Activated CD4-positive, alpha-beta T cell treated with anti-CD3 and anti-CD28 coated beads, Interleukin-2, amount 50 U/mL, for 1 hour (primary cell): ENCODE measurements around the gene FLYWCH1.

ENCODE experiments used
- DNase-seq: peaks from one replicate; pipeline ENCODE4 v3.0.0-alpha.2; 2020

The FLYWCH1 gene

GRCh38 chr16:2970563-2970962 is 58.8 kb downstream of the FLYWCH1 start:
- DNase-seq: no peak

- DNase-seq: no peak
Measured at GRCh38 chr16:2971134-2971984, 59.6 kb downstream of the FLYWCH1 start.

DNA sequence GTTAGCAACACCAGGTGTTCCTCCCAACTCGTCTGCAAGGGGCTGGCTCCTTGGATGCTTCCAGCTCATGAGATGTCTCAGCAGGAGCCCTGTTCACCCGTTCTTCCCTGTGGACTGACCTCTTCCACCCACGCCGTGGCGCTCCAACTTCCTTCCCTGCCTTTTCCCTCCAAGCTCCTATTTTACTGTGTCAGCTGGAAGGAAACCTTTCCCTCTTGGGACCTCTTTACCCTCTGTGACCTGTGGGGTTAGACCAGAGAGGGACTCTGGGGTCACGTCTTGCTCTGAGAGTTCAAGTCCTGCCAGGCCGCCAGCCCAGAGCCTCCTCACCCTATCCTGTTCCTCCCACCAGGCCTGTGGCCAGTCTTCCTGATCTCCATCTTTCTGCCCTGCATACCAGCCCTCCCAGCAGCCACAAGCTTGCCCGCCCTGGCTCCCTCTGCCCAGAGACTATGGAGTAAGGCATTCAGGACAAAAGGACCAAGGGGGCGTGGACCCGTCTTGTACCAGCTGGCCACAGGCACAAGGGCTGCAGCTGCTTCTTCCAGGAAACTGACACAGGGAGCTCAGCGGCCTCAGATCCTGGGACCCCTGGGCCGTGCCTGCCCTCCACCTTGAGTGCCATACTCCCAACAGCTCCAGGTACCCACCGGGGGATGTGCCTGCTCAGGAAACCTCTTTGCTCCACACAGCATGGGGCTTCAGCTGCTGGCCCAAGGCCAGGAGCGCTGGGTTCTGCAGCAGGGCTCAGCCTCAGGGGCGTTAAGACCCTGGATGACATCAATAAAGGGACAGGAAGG is 60.5 kb downstream of the FLYWCH1 start:
- no peak for DNase-seq

DNA sequence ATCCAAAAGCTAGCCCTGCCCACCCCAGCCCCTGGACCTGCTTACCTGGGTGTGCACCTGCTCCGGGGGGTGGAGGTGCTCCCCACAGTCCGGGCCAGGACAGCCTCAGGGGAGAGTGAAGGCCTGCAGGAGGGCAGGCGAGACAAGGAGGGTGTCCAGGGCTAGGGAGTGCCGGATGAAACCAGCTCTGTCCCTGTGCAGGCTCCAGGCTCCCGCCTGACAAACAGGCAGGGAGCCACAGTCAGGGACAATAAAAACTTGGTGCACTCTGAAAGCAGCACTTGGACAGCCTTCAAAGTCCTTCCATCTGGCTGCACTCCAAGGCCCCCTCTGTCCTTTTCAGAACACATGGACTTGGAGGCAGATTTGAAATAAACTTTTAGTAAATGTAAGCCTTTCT is 61.4 kb downstream of the FLYWCH1 start:
- no peak for DNase-seq

GRCh38 chr16:2973605-2974318 is 62.0 kb downstream of the FLYWCH1 start:
- no peak for DNase-seq

DNA sequence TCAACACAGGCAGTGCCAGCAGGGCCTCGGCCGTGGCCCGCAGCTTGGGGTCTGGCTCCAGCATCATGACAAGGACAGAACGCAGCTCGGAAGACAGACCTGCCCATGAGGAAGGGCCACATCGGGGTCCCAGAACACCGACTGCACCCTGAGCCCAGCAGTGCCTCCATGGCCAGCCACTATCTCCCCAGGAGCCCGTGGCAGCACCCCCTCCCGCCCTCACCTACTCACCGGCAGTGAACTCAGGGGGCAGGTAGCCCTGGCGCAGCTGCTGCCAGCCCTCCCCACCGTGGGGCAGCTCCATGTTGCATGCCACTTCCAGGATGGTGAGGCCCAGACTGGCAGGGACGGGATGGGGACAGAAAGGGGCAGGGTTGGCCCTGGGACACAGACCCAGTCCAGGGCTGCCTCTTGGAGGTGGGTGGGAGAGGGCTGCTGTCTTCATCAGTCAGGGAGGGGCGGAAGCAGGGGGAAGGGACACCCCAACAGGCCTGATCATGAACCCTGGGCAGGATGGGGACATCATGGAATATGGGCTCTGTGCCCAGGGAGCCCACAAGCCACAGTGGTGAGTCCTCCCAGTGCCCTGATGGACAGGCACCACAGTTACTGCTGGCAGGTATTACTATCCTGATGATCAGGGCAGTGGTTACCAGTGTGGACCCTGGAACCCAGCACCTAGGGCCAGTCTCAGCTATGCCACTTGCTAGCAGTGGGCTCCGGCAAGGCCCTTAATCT is 62.8 kb downstream of the FLYWCH1 start:
- no peak for DNase-seq

GRCh38 chr16:2975161-2975795 is 63.5 kb downstream of the FLYWCH1 start:
- DNase-seq: no peak

DNA sequence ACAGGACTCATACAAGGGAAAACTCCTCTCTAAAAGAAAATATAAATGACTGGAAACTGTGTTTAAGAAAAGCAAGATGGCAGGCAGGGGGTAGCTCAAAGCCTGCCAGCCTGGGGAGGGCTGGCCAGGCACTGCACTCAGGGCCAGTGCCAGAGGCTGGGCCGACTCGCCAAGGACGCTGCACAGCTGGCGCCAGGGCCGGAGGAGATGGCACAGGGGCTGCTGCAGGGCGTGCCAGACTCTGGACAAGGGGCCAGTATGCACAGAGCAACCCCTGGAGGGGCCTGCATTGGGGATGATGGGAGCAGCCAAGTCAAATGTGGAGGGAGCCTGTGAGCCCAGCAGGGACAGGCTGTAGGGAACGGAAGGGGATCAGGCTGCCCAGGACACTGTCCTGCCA is 64.5 kb downstream of the FLYWCH1 start:
- no peak for DNase-seq

DNA sequence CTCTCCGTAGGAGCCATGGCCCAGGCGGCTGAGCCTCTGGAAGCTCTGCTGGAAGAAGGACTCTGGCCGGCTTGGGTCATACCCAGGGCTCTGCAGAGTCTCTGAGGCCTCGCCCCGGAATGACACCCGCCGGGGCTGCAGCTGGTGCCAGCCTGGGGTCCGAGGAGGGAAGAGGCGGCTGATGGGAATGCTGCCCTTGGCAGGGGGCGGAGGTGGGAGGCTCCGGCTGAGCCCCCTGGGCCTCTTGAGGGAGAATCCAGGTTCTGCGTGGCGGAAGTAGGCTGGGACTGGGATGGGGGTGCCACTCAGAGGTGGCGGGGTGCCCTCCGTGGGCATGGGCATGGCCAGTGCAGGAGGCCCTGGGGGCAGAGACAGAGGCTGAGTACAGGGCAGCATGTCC is 64.9 kb downstream of the FLYWCH1 start:
- no peak for DNase-seq

GRCh38 chr16:2977440-2977839 is 65.7 kb downstream of the FLYWCH1 start:
- no peak for DNase-seq

DNA sequence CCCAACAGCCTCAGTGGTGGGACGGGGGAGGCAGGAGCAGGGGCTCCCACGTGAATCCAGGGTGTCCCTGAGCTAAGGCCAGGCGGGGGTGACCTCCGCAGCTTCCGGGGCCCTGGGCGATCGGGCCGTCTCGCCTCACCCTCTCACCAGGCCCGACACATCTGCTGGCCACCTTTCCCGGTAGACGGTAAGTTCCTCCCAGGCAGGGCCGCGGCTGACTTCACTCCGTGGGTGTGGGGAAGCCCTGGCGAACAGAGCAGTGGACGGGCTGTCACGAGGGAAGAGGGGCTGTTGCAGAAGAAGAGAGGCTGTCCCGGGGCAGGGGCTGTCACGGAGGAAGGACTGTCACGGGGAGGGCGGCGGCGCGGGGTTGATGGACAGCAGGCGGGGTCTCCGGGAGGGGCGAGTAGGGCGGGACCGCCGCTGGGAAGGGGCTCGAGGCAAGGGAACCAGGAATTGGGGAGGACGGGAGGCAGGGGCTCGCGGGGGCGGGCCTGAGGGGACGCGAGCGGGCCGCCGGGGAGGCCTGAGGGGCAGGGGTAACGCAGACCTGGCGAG is 68.0 kb downstream of the FLYWCH1 start:
- no peak for DNase-seq

DNA sequence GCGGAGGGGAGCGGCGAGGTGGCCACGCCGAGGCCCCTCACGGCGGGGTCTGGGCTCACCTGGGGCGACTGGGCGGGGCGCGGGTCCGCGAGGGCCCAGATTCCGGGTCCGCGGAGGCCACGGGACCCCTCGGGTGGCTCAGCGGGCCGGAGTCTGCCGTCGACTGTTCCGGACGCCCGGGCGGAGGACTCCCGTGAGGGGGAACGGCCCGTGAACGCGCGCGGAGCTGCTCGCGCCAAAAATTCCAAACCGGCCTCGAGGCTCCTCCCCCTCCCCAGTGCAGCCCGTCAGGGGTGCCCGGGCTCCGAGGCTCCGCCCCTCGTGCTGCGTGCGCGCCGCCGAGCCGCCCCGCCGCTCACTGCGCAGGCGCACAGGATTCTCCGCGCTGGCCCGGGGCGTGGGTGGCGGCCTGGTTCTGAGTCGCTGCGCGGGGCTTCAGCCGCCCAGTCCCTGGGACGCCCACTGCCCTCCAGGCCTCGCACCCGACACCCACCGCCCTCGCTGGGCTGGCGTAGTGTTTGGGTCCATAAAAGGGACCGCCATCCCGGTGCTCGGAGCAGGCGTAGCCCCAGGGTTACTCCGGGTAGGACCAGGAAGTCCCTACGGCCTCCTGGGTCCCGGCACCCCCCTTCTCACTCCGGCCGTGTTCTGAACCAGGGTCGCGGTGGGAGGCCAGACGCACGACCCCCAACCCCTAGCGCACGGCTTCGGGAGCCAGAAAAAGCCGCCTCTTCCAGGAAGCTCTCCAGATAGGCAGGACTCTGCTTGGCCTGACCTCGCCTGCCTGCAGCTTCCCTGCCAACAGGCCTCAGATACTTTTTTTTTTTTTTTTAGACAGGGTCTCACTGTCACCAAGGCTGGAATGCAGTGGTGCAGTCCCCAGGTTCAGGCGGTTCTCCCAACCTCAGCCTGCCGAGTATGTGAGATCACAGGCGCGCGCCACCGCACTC is 68.8 kb downstream of the FLYWCH1 start, which contains the start of gene PKMYT1:
Gene PKMYT1 (minus strand): TSS at position 220 of the 950 bp plus-strand sequence. CDS start 789 bp downstream, outside the sequence.
- DNase-seq: peak; percentile 93

DNA sequence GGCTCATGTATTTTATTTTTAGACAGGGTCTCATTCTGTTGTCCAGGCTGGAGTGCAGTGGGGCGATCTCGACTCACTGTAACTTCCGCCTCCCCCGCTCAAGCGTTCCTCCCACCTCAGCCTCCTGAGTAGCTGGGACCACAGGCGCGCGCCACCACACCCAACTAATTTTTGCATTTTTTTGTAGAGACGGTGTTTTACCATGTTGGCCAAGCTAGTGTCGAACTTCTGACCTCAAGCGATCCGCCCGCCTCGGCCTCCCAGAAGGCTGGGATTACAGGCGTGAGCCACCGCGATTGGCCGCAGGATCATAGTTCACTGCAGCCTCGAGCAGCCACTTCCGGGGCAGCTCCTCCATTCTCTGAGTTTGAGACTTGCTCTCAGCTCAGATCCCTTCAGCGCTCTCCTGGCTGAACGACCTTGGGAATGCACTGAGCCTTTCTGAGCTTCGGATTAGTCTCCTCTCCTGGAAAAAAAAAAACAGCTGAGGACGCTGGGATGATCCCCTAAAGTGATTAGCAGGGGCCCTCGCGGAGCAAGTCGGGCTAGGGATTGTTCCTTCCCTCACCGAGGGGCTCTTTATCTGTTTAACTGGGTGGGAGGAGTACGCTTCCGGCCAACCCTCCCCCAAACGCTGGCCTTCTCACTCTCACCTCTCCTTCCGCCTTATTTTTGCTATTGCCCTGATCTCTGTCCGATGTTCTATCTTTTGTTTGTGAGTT is 69.6 kb downstream of the FLYWCH1 start:
- DNase-seq: no peak

GRCh38 chr16:2981899-2982250 is 70.1 kb downstream of the FLYWCH1 start:
- no peak for DNase-seq

GRCh38 chr16:2982402-2982801 is 70.7 kb downstream of the FLYWCH1 start:
- no peak for DNase-seq

DNA sequence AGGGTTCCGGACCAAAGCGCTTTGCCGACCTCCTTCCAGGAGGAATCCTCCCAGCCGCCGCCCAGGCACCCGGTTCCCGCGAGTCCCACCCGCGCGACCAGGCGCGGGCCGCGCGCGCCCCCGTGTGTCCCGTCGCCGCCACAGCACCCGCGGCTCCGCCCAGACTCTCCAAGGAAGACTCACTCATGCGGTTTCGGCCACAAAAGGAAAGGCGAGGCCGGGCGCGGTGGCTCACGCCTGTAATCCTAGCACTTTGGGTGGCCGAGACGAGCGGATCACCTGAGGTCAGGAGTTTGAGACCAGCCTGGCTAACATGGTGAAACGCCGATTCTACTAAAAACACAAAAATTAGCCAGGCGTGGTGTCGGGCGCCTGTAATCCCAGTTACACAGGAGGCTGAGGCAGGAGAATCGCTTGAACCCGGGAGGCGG is 72.0 kb downstream of the FLYWCH1 start:
- DNase-seq: peak; percentile 55

GRCh38 chr16:2985462-2985861 is 73.7 kb downstream of the FLYWCH1 start:
- DNase-seq: no peak

DNA sequence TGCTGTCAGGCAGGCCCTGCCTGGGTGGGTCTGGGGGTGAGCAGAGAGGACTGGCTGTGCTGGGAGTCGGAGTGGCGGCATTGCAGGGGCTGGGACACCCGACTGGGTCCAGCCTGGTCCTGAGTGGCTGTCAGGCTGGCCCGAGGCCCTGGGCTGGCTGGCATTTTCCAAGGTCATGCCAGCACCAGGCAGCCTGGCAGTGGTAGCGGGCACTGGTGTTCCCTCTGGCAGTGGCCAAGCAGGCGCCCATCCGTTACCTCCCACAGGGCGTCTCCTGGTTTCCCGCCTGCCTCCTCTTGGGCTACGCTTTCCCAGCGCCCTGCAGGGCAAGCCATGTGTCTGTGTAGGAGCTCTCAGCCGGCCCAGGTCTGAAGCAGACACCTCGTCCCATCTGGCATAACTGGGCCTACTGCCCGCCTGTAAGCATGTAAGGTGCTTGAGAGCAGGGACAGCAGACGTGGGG is 74.2 kb downstream of the FLYWCH1 start:
- DNase-seq: no peak

GRCh38 chr16:2986623-2987188 is 75.0 kb downstream of the FLYWCH1 start:
- no peak for DNase-seq
